Trophoblast cell (in vitro differentiated cells and primary cell): ENCODE data around the gene BCL2L13.

Source experiments
- DNase-seq, 2 donors: peaks; one replicate each; pipeline ENCODE4 v3.0.0-alpha.2; 2016
- H2AFZ ChIP-seq: 2 replicates; pipeline ENCODE4 v1.6.1; 2013; ENCODE audit warnings: low read length, moderate library complexity, mild to moderate bottlenecking; ENCODE audit not compliant: insufficient read depth, poor library complexity
- H2AK5ac ChIP-seq: 2 replicates; pipeline ENCODE4 v1.6.1; 2013; ENCODE audit warnings: mild to moderate bottlenecking, low read length
- H2BK120ac ChIP-seq: 2 replicates; pipeline ENCODE4 v1.6.1; 2013; ENCODE audit warnings: low read length, mild to moderate bottlenecking, moderate library complexity; ENCODE audit not compliant: insufficient read depth, poor library complexity
- H2BK12ac ChIP-seq: 2 replicates; pipeline ENCODE4 v1.6.1; 2013; ENCODE audit warnings: mild to moderate bottlenecking, low read length, moderate library complexity
- H2BK5ac ChIP-seq: 2 replicates; pipeline ENCODE4 v1.6.1; 2013; ENCODE audit warnings: low read length, low read depth, moderate library complexity, mild to moderate bottlenecking; ENCODE audit not compliant: poor library complexity
- H3K14ac ChIP-seq: 2 replicates; pipeline ENCODE4 v1.6.1; 2013; ENCODE audit warnings: mild to moderate bottlenecking, low read length
- H3K18ac ChIP-seq: 2 replicates; pipeline ENCODE4 v1.6.1; 2013; ENCODE audit warnings: mild to moderate bottlenecking, low read length
- H3K23ac ChIP-seq: 2 replicates; pipeline ENCODE4 v1.6.1; 2013; ENCODE audit warnings: low read length
- H3K27ac ChIP-seq: 2 replicates; pipeline ENCODE4 v1.5.1; 2013; ENCODE audit warnings: low read depth, mild to moderate bottlenecking, inconsistent platforms, low read length, moderate library complexity
- H3K27me3 ChIP-seq: 2 replicates; pipeline ENCODE4 v1.6.1; 2013; ENCODE audit warnings: inconsistent platforms, mild to moderate bottlenecking, low read length, moderate library complexity; ENCODE audit not compliant: insufficient read depth
- H3K36me3 ChIP-seq, 2 experiments: 1 replicate in 1 of 2; 2 replicates in 1 of 2; pipeline ENCODE4 v1.6.1; 2013; ENCODE audit warnings: low read length in 2 of 2, mild to moderate bottlenecking in 2 of 2, moderate library complexity in 1 of 2; ENCODE audit not compliant: insufficient read depth in 2 of 2, control insufficient read depth in 1 of 2
- H3K4ac ChIP-seq: 2 replicates; pipeline ENCODE4 v1.6.1; 2013; ENCODE audit warnings: low read depth, mild to moderate bottlenecking, low read length, moderate library complexity
- H3K4me1 ChIP-seq, 2 experiments: 1 replicate in 1 of 2; 2 replicates in 1 of 2; pipeline ENCODE4 v1.6.1; 2013; ENCODE audit warnings: low read length in 2 of 2, mild to moderate bottlenecking in 2 of 2, moderate library complexity in 1 of 2; ENCODE audit not compliant: insufficient read depth in 2 of 2, control insufficient read depth in 1 of 2
- H3K4me2 ChIP-seq: 2 replicates; pipeline ENCODE4 v1.6.1; 2013; ENCODE audit warnings: inconsistent platforms, mild to moderate bottlenecking, low read length, moderate library complexity
- H3K4me3 ChIP-seq: 2 replicates; pipeline ENCODE4 v1.5.1; 2013; ENCODE audit warnings: mild to moderate bottlenecking, low read depth, low read length, inconsistent platforms
- H3K79me1 ChIP-seq: one replicate; pipeline ENCODE4 v1.6.1; 2013; ENCODE audit warnings: low read length
- H3K79me2 ChIP-seq: 2 replicates; pipeline ENCODE4 v1.6.1; 2013; ENCODE audit warnings: low read length, mild to moderate bottlenecking; ENCODE audit not compliant: control insufficient read depth, insufficient read depth, poor library complexity
- H3K9ac ChIP-seq: 2 replicates; pipeline ENCODE4 v1.6.1; 2013; ENCODE audit warnings: mild to moderate bottlenecking, low read length
- H3K9me3 ChIP-seq: 2 replicates; pipeline ENCODE4 v1.6.1; 2013; ENCODE audit warnings: low read depth, mild to moderate bottlenecking, control low read depth, inconsistent platforms, low read length; ENCODE audit not compliant: insufficient read depth
- H4K12ac ChIP-seq: 2 replicates; pipeline ENCODE4 v1.6.1; 2013; ENCODE audit warnings: low read depth, mild to moderate bottlenecking, low read length, moderate library complexity
- H4K8ac ChIP-seq: 2 replicates; pipeline ENCODE4 v1.6.1; 2013; ENCODE audit warnings: low read depth, mild to moderate bottlenecking, low read length, moderate library complexity
- H4K91ac ChIP-seq: one replicate; pipeline ENCODE4 v1.6.1; 2013; ENCODE audit warnings: low read depth, mild to moderate bottlenecking, low read length, moderate library complexity
- WGBS: extraction: QIAGEN DNeasy Blood & Tissue Kit; methylation state at CpG from one replicate; pipeline ENCODE4 v1.1.7; 2013; ENCODE audit warnings: missing lambda C conversion rate; ENCODE audit not compliant: insufficient read length, insufficient coverage; ENCODE audit errors: extremely low coverage; 5-methylcytosine and 5-hydroxymethylcytosine counted together

BCL2L13 gene

GRCh38 chr22:17746916-17747315 lies 108.4 kb downstream of the BCL2L13 start:
- H2AFZ ChIP-seq = no peak overlapping the region
- no peak overlapping the region for H4K91ac ChIP-seq
- H3K4me1 ChIP-seq = no peaks in the 10 kb centered on the region
- no peak overlapping the region for H3K23ac ChIP-seq
- no peak overlapping the region for H3K9ac ChIP-seq
- H3K27me3 ChIP-seq = no peaks in the 10 kb centered on the region
- no peak overlapping the region for H3K4me2 ChIP-seq
- H4K8ac ChIP-seq = no peak overlapping the region
- no peak overlapping the region for H2BK12ac ChIP-seq
- no CpG with 5 or more reads among the region's 10 CpGs for WGBS
- no peak overlapping the region for H3K14ac ChIP-seq
- no peaks in the 10 kb centered on the region for H3K79me2 ChIP-seq
- no peak overlapping the region for H3K4me3 ChIP-seq
- no peak for DNase-seq
- no peak overlapping the region for H4K12ac ChIP-seq
- no peaks in the 10 kb centered on the region for H3K36me3 ChIP-seq
- H3K27ac ChIP-seq = no peak overlapping the region
- no peak overlapping the region for H2BK120ac ChIP-seq
- no peak overlapping the region for H3K4ac ChIP-seq
- no peak overlapping the region for H3K18ac ChIP-seq
- no peak overlapping the region for H2AK5ac ChIP-seq
- H3K9me3 ChIP-seq = peaks cover 1% of the 10 kb centered on the region
- H3K79me1 ChIP-seq = no peaks in the 10 kb centered on the region
- H2BK5ac ChIP-seq = no peak overlapping the region

- H2AK5ac ChIP-seq = no peak overlapping the region
- peaks cover 3% of the 10 kb centered on the region for H3K9me3 ChIP-seq
- H3K36me3 ChIP-seq = no peaks in the 10 kb centered on the region
Measured at GRCh38 chr22:17748555-17749353, 110.2 kb downstream of the BCL2L13 start.

GRCh38 chr22:17749605-17750395 lies 111.2 kb downstream of the BCL2L13 start:
- Histone ChIP-seq H2BK5ac (no peak overlapping the region), H2BK12ac (no peak overlapping the region), H3K27me3 (no peaks in the 10 kb centered on the region), H3K36me3 (no peaks in the 10 kb centered on the region), H3K9me3 (peaks cover 2% of the 10 kb centered on the region), H4K8ac (no peak overlapping the region), H3K27ac (no peak overlapping the region), H3K4me2 (no peak overlapping the region), H4K12ac (peak overlapping the region; percentile 32), H3K14ac (no peak overlapping the region), H3K4me1 (no peaks in the 10 kb centered on the region), H3K4me3 (no peak overlapping the region), H3K23ac (no peak overlapping the region), H3K9ac (no peak overlapping the region), H3K18ac (no peak overlapping the region), H3K79me1 (no peaks in the 10 kb centered on the region), H2AFZ (no peak overlapping the region), H3K79me2 (no peaks in the 10 kb centered on the region), H3K4ac (no peak overlapping the region), H4K91ac (no peak overlapping the region), H2AK5ac (no peak overlapping the region), H2BK120ac (no peak overlapping the region)
- no CpG with 5 or more reads among the region's 35 CpGs for WGBS
- DNase-seq = peak in 1 of 2 donors; percentile 55

More at GRCh38 chr22:17748555-17749353, 110.2 kb downstream of the BCL2L13 start:
- Histone ChIP-seq H4K12ac (no peak overlapping the region), H2BK12ac (no peak overlapping the region), H3K4me2 (no peak overlapping the region), H3K4me1 (no peaks in the 10 kb centered on the region), H3K79me2 (no peaks in the 10 kb centered on the region), H2BK5ac (no peak overlapping the region), H3K14ac (no peak overlapping the region), H2AFZ (no peak overlapping the region), H3K27me3 (no peaks in the 10 kb centered on the region), H3K9ac (no peak overlapping the region), H3K23ac (no peak overlapping the region), H3K4ac (no peak overlapping the region), H3K27ac (no peak overlapping the region), H4K91ac (no peak overlapping the region), H3K18ac (no peak overlapping the region), H2BK120ac (no peak overlapping the region), H4K8ac (no peak overlapping the region), H3K4me3 (no peak overlapping the region), H3K79me1 (no peaks in the 10 kb centered on the region)
- no CpG with 5 or more reads among the region's 40 CpGs for WGBS
- DNase-seq = peak; percentile 69 to 83

- no peak overlapping the region for H2BK120ac ChIP-seq
- H4K8ac ChIP-seq = no peak overlapping the region
- no peaks in the 10 kb centered on the region for H3K36me3 ChIP-seq
- H3K4me3 ChIP-seq = no peak overlapping the region
- no peak overlapping the region for H3K27ac ChIP-seq
- H4K12ac ChIP-seq = no peak overlapping the region
- H2AK5ac ChIP-seq = no peak overlapping the region
- no peak overlapping the region for H3K23ac ChIP-seq
- H3K18ac ChIP-seq = no peak overlapping the region
- no peak overlapping the region for H3K4me2 ChIP-seq
- H3K4ac ChIP-seq = no peak overlapping the region
- H4K91ac ChIP-seq = no peak overlapping the region
- H3K79me1 ChIP-seq = no peaks in the 10 kb centered on the region
- H2BK12ac ChIP-seq = no peak overlapping the region
- no peak overlapping the region for H2BK5ac ChIP-seq
- no peak overlapping the region for H3K14ac ChIP-seq
- DNase-seq = no peak
- H3K9ac ChIP-seq = no peak overlapping the region
- H3K4me1 ChIP-seq = no peaks in the 10 kb centered on the region
- no peak overlapping the region for H2AFZ ChIP-seq
- H3K9me3 ChIP-seq = peaks cover 2% of the 10 kb centered on the region
- no peaks in the 10 kb centered on the region for H3K27me3 ChIP-seq
- no peaks in the 10 kb centered on the region for H3K79me2 ChIP-seq
- no CpG with 5 or more reads among the region's 6 CpGs for WGBS
Measured at GRCh38 chr22:17751596-17751995, 113.0 kb downstream of the BCL2L13 start.
